SK-N-SH (cell line): ENCODE results near the gene KCNJ2.

Source experiments
- CTCF ChIP-seq: fragments of 200-600 bp; sonication (generic); IDR thresholded peaks from 2 replicates; pipeline ENCODE4 v1.6.1; 2017; ENCODE audit warnings: antibody characterized with exemption, mild to moderate bottlenecking, moderate library complexity
- EP300 ChIP-seq, 2 experiments: IDR thresholded peaks; 2 replicates each; pipeline versions ENCODE4 v1.4.0 to v1.6.1; 2012; ENCODE audit warnings: borderline replicate concordance in 1 of 2, low read depth in 1 of 2, low read length in 1 of 2
- EZH2phosphoT487 ChIP-seq: fragments of 200-600 bp; sonication (generic); IDR thresholded peaks from 2 replicates; pipeline ENCODE4 v1.6.1; 2017; ENCODE audit warnings: low read depth, mixed run types, mild to moderate bottlenecking, antibody characterized with exemption, moderate library complexity, borderline replicate concordance
- FOXJ3 ChIP-seq: sonication (generic); formaldehyde crosslinking; IDR thresholded peaks from 2 replicates; pipeline ENCODE4 v1.5.1; 2020; ENCODE audit warnings: mild to moderate bottlenecking, missing genetic modification reagents
- FOXM1 ChIP-seq: IDR thresholded peaks from 2 replicates; pipeline ENCODE4 v1.4.0; 2012; ENCODE audit warnings: low read depth, mild to moderate bottlenecking
- GATA2 ChIP-seq: sonication (generic); formaldehyde crosslinking; IDR thresholded peaks from 2 replicates; pipeline ENCODE4 v1.5.0; 2020; ENCODE audit warnings: mild to moderate bottlenecking, missing genetic modification reagents
- MAX ChIP-seq: IDR thresholded peaks from 2 replicates; pipeline ENCODE4 v1.4.0; 2012; ENCODE audit warnings: low read depth
- PBX3 ChIP-seq: IDR thresholded peaks from 2 replicates; pipeline ENCODE4; 2012
- POLR2AphosphoS5 ChIP-seq: IDR thresholded peaks from 2 replicates; pipeline ENCODE4 v1.6.1; 2012; ENCODE audit warnings: low read depth, low read length
- REST ChIP-seq: IDR thresholded peaks from 2 replicates; pipeline ENCODE4 v1.6.1; 2012; ENCODE audit warnings: mild to moderate bottlenecking, low read depth, low read length, moderate library complexity
- USF1 ChIP-seq: IDR thresholded peaks from 2 replicates; pipeline ENCODE4 v1.4.0; 2012; ENCODE audit warnings: low read depth, borderline replicate concordance
- ZBTB33 ChIP-seq: IDR thresholded peaks from 2 replicates; pipeline ENCODE4 v1.4.0; 2012; ENCODE audit warnings: low read depth, borderline replicate concordance

- no peak for TF ChIP-seq CTCF
- no peak for TF ChIP-seq FOXJ3 (CRISPR knock-in tag)
- TF ChIP-seq ZBTB33 = no peak
- no peak for TF ChIP-seq POLR2AphosphoS5
- TF ChIP-seq GATA2 (CRISPR knock-in tag) = no peak
- no peak for TF ChIP-seq PBX3
- no peak for TF ChIP-seq EZH2phosphoT487
- TF ChIP-seq REST = no peak
- no peak for TF ChIP-seq USF1
- TF ChIP-seq EP300 (IDR thresholded peaks at IDR 0.05; ENCODE audit: borderline replicate concordance in 1 of 2, low read depth in 1 of 2, low read length in 1 of 2) = no peak
- no peak for TF ChIP-seq MAX
- no peak for TF ChIP-seq FOXM1
Measured at GRCh38 chr17:70123193-70123592, 46.1 kb upstream of the KCNJ2 start.
